Left renal cortex interstitium (tissue), 4 donors: ENCODE results near the gene ABLIM1. TPM values are rescaled to one million over a fixed set of nuclear protein-coding genes. Genes with fewer than 3 reads are reported as not detected.

Source experiments
- DNase-seq, 4 donors: peaks; one replicate each; pipeline ENCODE4 v3.0.0-alpha.2; 2013; ENCODE audit warnings: low read depth in 4 of 4, low spot score in 2 of 4, missing footprints in 1 of 4
- polyA plus RNA-seq, 4 donors: library from polyadenylated mRNA; unstranded; fragments of 120-200 nt; gene quantifications; one replicate each; pipeline ENCODE4 v1.2.1, GENCODE V29; 2013; ENCODE audit not compliant: insufficient read length in 4 of 4

Gene ABLIM1
- polyA plus RNA-seq, 4 donors, result 85.7 to 118 (median 95.5) TPM

DNA sequence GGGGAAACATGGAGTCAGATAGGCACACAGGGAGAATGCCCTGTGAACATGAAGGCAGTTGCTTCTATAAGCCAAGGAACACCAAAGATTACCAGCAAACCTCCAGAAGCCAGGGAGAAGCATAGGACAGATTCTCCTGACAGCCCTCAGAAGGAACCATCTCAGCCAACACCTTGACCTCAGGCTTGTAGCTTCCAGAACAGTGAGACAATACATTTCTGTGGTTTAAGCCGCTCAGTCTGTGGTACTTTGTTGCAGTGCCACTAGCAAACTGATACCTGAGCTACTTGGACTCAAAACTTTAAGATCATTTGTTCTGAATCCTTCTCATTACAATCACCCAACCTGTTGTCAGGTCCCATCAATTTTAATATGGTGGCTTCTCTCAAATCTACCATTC is 31.2 kb downstream of the ABLIM1 start:
- no peak for DNase-seq

DNA sequence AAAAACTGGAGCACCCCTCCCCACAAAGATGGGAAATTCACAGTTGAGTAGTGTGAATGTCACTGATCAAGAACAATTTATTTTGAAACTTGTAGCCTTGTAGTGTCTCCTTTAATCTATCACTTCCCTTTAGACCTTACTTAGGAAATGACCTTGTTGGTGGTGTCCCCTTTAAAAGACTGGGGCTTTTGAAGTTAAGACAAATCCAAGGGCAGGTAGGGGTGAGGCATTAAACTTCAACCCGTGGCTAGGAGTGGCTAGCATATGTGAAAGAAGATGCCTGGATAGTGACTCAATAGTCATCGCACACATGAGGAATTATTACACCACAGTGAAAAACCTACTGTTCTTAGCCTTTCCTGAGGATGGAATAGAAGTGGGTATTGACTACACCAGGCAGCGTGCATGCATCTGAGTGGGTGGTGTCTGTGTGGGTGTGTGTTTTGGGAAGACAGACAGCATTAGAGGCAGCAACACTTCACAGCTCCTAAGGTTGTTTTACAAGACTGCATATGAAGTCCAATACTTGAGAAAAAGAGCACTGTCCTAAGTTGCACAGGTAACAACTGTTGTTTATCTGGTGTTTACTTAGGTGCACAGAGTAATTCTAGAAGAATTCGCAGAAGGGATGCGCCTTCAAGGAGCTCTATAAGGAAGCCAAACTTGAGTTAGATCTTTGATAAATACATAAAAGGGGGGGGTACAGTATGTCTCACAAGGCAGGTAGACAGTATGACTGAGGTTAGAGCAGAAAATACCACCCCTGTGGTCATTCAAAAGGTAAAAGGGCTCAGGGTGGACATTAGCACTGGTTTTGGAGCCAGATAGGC is 32.9 kb downstream of the ABLIM1 start:
- no peak for DNase-seq

DNA sequence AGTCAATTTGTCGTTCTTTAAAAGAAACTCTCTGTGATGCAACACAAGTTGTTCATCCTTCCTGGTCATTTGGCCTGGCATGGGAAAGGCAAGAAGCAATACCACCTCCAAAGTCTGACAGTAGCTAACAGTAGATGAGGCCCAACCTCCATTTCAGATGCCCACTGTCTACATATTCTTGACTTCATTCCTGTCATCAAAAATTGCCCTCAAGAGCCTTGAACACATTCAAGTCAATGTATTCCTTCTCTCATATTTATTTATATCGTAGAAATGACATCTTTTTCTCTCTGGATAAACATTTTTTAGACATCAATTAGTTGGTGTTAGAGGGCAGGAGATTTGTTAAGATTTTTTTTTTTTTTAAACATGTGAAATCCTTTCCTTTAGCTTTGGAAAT is 33.7 kb downstream of the ABLIM1 start:
- no peak for DNase-seq

DNA sequence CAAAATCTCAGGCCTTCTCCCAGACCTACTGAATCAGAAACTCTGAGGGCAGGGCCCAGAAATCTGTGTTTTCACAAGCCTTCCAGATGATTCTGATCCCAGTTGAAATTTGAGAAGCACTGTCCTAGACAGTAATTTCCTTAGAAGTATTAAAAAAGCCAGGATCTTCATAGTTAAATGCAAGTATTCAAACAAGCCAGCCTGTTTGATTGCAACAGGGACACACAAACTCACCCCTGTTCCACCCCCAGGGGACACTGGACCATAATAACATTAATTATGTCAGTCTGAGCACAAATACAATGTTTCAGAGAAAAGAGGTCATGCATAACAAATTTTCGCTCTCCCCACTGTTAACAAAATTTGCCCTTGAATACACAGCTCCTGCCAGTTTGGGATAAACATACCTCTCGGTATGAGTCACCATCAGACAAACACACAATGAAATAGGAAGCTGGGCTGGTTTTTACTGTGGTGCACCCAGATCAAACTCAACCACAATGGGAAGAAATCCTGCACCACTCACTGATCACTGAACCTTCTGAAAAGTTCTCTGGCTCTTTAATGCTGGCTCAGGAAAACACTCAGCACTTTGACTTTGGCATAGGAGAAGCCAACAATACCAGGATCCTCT is 34.3 kb downstream of the ABLIM1 start:
- no peak for DNase-seq

DNA sequence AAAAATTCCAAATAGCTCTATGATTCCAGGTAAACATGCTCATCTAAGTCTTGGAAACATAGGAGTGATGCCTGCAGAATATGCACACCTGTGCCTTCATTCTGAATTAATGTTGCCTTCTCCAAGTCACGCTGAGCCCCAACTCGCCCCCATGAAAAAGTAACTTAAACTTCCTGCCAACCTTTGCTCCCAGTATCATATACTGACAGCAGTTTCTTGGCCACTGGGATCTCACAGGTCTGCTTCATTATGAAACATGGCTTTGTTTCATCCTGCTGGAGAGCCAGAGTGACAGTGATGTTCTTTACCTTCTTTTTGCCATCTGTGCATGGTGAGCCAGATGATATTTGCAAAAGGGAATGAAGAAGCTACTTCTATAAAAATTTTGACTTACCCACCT is 34.9 kb downstream of the ABLIM1 start:
- no peak for DNase-seq

DNA sequence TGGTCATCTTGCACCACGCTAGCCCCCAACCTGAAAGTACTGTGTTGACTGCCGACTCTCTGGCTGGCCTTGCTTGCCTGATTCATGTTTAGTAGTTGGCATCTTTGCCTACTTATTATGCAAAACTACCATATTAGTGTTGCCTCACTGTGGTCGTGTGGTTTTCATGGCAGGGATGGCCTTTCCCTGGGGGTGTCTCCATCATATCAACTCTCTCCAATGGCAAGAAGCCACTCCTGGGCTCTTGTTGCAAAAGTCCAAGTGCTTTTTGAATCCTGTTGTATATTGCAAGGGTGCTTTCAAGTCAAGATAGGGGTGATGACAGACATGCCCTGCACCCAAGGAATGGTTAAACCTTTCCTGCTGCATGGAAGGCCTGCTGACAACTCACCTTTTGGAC is 39.4 kb downstream of the ABLIM1 start:
- DNase-seq, result no peak

DNA sequence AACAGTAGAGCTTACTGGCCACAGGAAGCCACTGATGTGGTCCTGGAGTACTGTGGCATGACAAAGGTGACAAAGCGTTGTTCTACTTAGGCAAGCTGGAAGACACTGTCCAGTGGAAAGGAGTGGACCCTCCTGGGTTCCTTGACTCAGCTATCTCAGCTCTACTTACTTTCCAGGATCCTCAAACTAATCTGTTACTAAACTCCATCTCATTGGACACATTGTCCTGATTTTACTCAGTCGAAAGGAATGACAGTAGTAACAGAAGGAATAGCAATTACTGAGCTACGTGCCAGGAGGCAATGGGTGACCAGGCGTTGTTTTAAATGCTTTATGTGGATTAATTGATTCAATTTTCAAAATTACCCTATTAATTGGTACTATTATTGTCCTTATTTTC is 41.6 kb downstream of the ABLIM1 start:
- DNase-seq, result no peak

DNA sequence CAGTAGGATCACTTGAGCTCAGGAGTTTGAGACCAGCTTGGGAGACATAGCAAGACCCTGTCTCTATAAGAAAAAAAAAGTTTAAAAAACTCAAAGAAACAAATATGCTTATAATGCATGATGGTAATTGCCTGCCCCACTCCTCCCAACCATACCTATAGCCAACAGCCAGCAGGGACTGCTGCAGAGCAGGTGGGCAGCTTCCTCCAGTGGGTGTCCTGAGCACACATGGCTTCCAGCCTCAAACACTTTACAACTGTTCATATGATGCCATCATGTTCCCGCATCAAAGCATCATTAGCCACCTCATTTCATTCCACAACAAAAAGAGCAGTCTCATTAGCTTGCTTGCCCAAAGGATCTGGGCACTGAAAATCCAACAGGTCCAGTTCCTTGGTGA is 42.0 kb downstream of the ABLIM1 start:
- DNase-seq, result no peak

DNA sequence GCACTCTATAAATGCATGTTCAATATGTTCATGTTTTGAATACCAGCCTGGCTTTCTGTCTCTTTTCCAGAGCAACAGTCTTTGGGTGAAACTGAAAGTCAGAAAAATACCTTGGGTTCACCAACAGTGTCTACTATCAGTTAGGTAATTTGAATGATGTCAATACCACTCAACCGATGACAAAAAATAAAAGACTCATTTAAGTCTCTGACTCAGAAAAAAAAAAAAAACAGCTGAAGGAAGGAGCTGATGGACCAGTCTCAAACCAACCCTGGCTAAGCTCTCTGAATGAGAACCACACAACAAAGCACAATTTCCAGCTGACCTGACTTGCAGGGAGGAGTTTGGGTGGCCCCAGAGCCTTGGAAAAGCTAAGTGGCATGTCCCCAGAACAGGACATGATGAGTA is 42.5 kb downstream of the ABLIM1 start:
- no peak for DNase-seq

DNA sequence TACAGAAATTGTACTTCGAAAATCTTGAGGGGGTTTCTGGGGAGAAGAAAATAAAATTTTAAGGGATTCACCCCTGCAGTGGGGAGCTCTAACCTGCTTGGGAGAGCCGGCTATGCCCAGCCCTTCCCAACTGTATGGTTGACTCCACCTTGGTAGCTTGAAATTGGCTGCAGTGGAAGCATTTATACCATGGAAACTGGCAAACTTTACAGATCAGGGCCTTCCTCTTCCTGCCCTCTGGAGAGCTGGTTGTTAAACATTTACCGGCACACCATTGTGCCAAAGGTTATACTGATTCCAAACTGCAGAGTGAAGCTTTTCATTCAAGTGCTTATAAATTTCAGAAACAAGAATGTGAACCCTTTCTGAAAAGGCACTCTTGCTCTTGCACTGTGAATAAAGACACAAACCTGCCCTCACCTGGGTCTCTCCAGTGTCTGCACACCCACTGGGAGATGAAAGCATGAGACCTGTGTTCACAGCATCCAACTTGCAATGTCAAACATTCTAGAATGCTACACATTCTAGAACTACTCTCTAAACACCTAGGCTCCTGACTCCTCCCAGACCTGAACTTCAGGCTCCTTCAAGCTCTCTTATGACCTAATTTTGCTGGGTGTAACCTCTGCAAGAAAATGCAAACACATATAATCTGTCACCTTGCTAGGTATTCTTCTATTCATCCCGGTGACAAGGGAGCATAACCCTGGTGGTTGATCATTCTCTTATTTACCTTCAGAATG is 44.7 kb downstream of the ABLIM1 start:
- DNase-seq, result no peak

DNA sequence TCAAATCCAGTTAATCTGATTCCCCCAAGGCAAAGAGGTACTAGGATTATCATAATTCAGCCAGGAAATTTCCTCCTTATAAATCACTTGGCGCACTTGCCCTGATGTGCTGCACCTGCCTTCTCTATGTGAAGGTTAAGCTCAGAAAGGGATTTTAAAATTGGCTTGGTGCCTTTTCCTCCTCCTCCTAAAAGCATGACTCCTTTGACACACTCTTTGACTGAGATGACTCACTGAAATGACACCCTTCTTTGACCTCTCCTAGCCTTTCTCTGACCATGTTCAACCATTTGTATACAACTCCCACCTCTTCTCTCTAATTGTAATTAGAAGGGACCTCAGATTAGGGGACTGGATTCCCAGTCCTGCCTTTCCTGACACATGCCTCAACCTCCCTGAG is 46.5 kb downstream of the ABLIM1 start:
- DNase-seq, result no peak

DNA sequence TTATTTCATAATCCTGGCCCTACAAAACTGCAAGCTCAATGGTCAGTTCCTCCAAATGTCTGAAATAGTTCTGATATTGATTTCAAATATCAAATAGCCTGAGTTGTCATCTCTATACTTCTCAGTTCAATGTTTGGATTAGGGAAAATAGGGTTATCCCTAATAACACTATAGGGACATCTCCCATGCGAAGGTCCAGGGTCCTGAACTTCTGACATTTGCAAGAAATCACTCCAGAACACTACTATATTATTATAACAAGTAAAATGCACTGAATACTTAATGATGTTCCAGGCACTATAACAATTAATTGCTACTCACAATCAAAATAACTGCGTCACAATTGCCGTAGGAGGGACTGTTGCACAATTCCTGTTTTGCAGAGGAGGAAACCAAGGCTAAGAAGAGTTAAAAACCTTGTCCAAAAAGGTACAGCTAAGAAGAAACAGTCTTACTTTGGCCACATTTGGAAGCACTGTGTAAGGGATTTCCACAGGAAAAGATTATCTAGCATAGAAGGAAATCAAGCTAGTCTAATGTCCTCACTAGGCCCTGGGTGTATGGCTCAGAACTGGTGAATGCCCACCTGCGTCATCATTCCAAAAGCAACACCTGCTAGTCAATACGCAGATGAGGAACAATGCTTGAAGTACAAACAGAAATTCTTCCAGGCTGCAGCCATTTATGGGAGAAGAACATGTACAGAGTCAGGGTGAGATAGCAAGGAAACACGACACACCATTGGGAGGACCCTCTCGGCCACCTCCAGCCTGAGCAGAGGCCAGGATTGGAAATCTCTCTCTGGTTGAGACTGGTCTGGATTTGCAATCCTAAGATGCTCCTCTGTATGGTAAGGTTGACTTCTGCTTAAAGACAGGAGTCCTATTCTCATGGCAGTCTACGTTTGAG is 48.3 kb downstream of the ABLIM1 start:
- DNase-seq, result no peak

DNA sequence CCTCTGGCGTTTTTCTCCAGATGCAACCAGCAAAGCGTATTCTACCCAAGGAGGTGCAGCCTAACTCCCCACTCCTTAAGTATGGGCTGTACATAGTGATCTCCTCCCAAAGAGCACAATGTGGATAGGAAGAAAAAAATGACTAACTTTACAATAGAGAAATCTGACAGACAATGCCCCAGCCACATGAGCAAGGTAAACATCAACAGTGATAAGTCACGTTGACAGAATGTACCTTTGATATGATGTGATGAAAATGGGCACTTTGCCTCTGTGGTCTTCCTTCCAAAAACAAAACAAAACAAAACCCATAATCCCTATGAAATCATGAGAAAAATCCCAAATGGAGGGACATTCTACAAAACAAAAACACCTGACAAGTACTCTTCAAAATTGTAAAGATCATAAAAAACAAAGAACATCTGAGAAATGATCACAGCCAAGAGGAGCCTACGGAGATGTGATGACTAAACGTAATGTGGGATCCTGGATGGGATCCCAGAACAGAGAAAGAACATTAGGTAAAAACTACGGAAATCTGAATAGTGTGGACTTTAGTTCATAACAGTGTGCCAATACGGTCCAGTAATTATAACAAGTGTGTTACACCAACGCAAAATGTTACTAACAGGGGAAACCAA is 50.6 kb downstream of the ABLIM1 start:
- DNase-seq, result no peak

DNA sequence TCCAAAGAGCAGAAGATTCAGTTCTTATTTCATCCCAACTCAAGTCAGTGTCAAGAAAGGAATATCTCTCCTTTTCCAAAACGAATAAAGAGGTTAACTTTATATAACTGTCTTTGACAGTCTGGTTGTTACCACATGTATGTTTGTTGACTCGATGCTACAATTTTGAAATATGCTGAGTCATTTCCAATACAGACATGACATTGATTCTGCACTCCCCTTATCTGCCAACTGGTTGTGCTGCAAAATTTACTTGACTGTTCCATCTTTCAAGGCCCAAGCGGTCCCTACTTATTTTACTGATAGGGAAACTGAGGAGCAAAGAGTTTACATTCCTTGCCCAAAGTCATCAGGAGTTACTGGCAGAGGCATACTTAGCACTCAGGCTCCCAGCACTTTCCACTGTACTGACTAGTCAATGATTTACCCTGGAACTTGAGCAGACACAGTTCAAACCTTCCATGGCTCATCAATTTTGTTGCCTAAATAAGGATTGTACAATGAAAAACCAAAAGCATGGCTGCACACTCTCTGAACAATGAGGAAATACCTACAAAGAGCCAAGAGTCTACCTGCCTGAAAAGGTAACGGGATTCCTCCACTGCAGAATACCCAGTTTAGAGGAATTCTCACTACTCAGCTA is 52.8 kb downstream of the ABLIM1 start:
- DNase-seq, result peak in 2 of 4 donors; percentile 25 to 57

DNA sequence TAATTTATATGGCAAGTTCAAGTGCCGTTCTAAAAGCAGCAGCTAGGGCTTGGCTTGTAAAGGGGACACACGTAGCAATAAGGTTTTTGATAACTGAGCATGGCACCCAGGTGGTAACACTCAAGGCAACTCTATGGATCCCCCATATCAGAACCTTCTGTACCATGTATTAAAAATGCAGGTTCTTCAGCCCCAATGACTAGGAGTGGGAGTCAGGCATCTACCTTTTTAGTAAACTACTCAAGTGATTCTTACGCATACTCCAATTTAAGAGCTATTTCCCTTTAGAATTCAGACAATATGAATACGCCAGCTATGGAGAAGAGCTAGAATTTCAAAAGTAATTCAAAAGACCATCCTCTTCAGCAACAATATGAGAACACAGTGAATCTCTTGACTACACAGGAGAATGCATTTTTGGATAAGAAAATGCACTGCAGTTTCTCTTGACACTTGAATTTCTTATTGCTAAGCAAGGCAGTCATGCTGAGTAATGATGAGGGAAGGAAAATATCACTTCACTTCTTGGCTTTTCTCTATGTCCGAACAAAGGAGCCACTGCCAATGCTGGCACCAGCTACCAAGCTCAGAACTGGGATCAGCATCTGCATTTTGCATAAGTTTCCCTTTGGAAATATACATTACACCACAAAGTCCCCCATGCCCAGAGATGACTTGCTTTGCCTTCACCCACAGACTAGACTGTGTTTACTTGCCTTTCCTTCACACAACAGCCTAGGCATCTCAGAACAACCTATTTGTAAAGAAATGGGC is 53.5 kb downstream of the ABLIM1 start:
- no peak for DNase-seq

DNA sequence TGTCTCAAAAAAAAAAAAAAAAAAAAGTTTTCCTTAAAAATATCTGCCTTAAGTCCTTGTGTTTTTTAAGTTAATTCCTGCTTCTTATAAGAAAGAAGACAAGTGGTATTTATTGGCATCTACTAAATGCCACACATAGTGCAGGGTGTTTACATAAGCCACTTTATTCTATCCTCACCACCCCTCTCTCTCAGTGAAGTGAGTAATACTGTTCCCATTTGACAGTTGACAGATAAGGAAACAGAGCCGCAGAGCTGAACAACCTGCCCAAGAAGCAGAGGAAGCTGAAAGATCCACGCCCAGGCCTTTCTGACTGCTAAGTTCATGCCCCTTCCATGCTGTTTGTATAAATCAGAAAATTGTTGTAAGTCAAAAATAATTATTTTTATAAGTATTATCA is 54.1 kb downstream of the ABLIM1 start:
- no peak for DNase-seq

DNA sequence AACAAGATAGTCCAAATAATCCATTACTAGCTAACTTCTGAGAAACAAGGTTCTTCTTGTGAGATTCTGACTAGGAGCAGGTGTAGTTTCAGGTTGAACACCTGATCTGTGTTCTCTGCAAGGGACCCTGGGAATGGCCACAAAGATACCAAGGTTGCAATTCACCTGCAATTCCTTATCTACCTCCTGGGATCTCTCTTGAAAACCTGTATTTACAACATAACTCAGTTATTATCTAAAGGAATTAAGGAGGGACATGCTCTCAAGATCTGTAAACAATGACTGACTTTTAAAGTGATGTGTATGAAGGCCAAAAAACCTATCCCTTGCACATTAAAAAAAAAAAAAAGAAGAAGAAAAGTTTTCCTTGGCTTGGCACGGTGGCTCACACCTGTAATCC is 54.8 kb downstream of the ABLIM1 start:
- no peak for DNase-seq

DNA sequence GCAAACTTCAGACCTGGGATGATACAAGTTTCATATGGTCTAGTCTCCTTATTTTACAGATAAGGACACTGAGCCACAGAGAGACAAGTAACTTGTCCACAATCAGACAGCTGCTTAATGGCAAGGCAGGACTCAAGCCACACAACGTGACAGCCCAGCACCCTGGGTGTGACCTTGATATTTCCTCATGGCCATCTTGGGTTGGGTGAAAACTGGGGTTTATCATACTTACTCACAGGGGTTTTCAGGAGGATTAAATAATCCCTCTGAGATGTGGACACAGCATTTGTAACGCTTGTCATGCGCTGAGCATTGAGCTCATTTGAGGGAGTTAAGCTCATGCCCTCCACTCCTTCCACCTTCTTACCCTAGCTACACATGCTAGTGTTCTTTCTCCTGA is 58.0 kb downstream of the ABLIM1 start:
- DNase-seq, result no peak

DNA sequence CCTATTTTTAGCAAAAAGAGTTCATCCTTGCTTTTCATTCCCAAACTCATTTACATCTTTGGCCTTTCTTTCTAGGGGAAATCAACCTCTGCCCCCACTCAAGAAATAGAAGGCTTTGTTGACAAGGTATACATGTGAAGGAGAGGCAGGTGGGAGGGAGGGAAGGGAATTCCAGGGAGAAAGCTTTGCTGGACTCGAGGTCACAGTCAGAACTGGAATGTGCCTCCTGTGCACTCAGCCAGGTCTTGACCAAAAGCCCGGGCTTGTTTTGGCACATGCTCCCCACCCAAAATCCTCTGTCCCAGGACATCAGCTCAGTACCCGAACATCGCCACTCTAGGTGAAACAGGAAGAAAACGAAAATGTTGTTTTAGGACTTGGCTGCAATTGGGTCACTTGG is 61.3 kb downstream of the ABLIM1 start:
- DNase-seq, result no peak
